ENCODE results near the gene FCER2. TPM values are rescaled to one million over a fixed set of nuclear protein-coding genes. Genes with fewer than 3 reads are reported as not detected.
"Not testable (repeated sequence)": the region's sequence is repeated elsewhere in the genome, so short reads cannot be mapped to it uniquely, and the experiment has no call there.

FCER2 gene, protein sequence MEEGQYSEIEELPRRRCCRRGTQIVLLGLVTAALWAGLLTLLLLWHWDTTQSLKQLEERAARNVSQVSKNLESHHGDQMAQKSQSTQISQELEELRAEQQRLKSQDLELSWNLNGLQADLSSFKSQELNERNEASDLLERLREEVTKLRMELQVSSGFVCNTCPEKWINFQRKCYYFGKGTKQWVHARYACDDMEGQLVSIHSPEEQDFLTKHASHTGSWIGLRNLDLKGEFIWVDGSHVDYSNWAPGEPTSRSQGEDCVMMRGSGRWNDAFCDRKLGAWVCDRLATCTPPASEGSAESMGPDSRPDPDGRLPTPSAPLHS
- polyA plus RNA-seq (2014; cell fraction: cytosol; rRNA removed): not detected in 2 replicates
- polyA plus RNA-seq (2014; cell fraction: nucleus; rRNA removed): not detected in 2 replicates

DNA sequence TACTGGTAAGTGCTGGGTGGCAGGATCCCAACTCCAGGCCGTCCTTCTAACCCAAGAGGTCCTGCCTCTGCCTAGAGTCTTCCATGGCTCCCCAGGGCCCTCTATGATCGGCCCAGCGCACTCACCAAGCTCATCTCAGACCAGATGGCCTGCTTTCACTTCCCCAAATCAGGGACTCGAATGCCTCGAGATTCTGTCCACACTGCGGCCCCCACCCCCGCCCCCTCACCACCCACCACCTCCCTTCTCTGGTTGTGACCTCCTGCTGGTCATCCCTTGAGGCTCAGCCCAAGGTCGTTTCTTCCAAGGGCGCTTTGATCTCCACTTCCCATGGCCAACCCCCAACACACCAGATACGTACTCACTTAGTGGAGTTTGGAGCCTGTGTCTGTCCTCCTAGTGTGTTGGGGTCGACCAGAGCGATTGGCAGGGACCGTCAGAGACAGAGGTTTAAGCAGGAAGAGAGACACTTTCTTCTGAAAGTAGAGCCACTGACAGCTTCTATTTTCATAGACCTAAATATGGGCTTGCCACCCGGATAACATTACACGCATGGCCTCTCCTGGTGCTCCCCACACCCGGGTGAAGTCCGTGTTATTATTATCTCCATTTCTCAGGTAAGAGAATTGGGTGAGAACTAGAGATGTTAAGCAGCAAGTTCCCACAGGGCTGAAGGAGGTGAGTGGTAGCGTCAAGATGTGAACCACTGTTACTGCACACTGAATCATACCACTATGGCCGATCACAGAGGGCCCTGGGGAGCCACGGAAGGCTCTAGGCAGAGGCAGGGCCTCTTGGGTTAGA is at the start of gene FCER2:
Gene FCER2 (minus strand): TSS at position 478 of the 804 bp plus-strand sequence. CDS start 2,371 bp downstream, outside the sequence.
- no peak for DNase-seq (ENCODE audit: low spot score)

DNA sequence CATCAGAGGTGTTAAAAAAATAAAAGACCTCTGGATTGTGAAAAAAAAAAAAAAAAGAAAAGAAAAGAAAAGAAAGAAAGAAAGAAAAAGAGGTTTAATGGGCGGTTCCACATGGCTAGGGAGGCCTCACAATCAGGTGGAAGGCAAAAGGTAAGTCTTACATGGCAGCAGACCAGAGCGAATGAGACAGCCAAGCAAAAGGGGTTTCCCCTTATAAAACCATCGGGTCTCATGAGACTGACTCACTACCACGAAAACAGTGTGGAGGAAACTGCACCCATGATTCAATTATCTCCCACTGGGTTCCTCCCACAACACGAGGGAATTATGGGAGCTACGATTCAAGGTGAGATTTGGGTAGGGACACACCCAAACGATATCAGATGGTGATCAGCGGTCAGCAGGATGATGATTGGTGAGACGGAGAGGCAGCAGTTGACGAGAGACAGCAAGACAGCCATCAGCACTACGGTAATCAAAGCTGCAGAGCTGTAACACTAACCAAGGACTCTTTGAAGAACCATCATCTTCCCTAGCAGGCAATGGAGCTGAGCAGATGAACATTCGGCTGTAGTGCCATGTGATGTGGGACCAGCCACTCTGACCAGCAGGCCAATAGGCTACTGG is 49.3 kb upstream of the FCER2 start:
- no peak for DNase-seq (ENCODE audit: low spot score)

DNA sequence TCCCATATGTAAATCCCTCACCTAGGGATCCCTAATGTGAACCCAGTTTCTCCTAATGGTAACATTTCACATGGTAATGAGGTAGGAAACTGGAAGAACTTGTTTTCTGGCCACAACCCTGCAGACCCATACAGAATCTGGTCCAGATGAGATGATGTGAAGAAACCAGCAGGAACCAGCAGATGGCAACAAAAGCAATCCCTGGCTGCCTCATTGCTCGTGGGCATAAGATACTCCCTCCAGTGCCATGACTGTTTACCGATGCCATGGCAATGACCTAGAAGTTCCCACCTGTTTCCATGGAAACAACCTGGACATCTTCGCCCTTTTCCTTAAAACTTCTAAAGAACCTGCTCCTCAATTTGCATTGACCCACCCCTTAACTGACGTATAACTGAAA is 46.8 kb upstream of the FCER2 start:
- DNase-seq (ENCODE audit: low spot score): no peak

DNA sequence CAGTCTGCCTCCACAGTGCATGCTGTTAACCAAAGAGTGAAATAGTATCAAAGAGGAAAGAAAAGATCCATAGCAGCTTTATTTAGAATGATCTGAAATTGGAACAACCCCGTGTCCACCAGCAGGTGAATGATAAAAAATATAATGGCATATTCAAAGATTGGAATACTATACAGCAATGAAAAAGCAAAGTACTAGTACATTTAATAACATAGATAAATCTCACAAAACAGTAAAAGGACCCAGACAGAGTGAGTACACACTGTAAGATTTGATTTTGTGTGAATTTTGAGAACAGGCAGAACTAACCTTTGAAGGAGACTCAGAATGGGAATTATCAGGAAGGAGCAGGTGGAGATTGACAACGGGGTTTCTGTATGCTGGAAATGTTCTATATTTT is 46.2 kb upstream of the FCER2 start:
- DNase-seq (ENCODE audit: low spot score): no peak

- DNase-seq (ENCODE audit: low spot score): no peak
These were observed 45.3 kb upstream of the FCER2 start, which contains the start of gene CD209 for GRCh38 chr19:7746903-7747884. Gene CD209 (minus strand): TSS chr19:7747534. CDS start chr19:7747511, 23 bp downstream.

GRCh38 chr19:7746306-7746705 is 44.4 kb upstream of the FCER2 start:
- DNase-seq (ENCODE audit: low spot score): not testable (repeated sequence)

GRCh38 chr19:7744871-7745650 is 43.1 kb upstream of the FCER2 start:
- no peak for DNase-seq (ENCODE audit: low spot score)

DNA sequence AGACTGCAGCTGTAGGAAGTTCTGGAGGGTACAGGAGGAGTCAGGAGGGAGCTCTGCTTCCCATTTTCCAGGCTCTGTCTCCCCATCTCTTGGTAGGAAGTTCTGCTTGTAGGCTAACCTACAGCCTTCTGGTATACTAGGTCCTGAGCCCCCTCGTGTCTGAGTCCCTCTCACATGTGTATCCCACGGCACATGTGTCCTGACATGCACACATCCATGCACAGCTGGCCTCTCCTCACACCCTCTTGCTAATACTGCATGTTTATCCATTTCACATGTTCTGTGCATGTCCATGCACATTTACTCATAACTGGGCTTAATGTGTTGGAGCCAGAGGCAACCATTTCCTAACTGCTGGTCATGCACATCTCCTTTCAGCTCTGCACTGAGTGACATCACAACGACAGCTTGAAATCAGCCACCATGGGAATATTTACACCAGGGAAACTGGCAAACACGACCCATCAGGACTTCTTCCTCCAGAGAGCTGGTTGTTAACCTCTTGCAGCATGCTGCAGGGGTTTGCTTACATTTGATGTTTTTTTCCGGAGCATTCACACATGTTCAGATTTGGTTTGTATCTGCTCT is 42.4 kb upstream of the FCER2 start:
- no peak for DNase-seq (ENCODE audit: low spot score)

GRCh38 chr19:7743425-7743841 is 41.5 kb upstream of the FCER2 start:
- DNase-seq (ENCODE audit: low spot score): no peak

DNA sequence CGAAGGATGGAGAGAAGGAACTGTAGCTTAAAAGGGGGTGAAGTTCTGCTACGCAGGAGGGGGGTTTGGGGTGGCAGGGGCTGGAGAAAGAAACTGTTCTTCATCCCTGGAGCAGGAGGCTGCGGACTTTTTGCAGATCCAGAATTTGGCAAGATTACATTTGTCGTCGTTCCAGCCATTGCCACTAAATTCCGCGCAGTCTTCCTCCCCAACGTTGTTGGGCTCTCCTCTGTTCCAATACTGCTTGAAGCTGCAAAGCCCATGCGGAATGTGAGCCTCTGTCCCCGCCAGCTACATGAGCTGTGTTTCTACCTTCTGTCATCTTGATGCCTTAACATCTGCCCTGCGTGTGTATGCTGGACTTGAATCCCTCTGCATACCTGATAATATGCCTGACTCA is 41.1 kb upstream of the FCER2 start:
- no peak for DNase-seq (ENCODE audit: low spot score)

DNA sequence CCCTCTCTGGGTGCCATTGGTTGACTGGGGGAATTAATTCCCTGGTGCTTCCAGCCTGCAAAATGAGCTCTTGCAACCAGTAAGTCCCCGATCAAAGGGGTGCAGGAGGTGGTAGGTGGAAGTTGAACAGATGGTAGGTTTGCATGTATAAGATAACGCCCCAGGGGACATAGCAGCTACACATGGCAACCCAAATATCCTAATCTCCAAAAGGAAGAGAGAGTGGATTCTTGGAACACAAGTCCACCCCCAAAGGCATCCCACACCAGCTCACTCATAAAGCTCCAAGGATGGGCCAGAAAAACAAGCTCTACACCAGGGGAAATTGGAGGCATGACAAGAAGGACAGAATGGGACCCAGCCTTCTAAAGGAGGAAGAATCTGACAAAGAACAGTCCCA is 40.6 kb upstream of the FCER2 start:
- DNase-seq (ENCODE audit: low spot score): no peak

GRCh38 chr19:7740682-7741054 is 38.7 kb upstream of the FCER2 start:
- DNase-seq (ENCODE audit: low spot score): no peak

- no peak for DNase-seq (ENCODE audit: low spot score)
These were observed 38.1 kb upstream of the FCER2 start for GRCh38 chr19:7739801-7740681.

- no peak for DNase-seq (ENCODE audit: low spot score)
These were observed 37.4 kb upstream of the FCER2 start for GRCh38 chr19:7739211-7739755.

- no peak for DNase-seq (ENCODE audit: low spot score)
These were observed 36.1 kb upstream of the FCER2 start for GRCh38 chr19:7738023-7738422.

DNA sequence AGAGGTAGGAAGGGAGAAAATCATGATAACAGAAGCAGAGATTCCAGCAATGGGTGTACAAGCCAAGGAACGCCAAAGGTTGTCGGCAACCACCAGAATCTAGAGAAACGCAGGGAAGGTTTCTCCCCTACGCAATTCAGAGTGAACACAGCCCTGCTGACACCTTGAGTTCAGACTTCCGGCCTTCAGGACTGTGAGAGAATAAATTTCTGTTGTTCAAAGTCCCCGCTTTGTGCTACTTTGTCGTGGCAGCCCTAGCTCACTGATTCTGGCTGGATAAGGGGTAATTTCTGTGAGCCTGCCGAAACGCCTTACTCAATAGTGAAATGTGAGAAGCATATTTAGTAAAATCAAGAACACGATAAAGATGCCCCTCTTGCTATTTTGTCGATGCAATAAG is 35.3 kb upstream of the FCER2 start:
- no peak for DNase-seq (ENCODE audit: low spot score)

DNA sequence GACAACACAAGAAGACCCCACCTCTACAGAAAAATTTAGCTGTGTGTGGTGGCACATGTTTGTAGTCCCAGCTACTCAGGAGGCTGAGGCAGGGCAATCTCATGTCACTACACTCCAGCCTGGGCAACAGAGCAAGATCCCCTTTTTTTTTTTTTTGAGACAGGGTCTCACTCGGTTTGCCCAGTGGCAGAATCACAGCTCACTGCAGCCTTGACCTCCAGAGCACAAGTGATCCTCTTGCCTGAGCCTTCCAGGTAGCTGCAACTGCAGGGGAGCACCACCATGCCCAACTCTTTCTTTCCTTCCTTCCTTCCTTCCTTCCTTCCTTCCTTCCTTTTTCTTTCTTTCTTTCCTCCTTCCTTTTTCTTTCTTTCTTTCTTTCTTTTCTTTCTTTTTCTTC is 34.2 kb upstream of the FCER2 start:
- no peak for DNase-seq (ENCODE audit: low spot score)
